Ramos (cell line): Measurements from ENCODE around the gene CEND1.

Source experiments
- in situ Hi-C: fragments of 300-500 bp; cut with MboI; formaldehyde crosslinking; loops from one replicate; pipeline ENCODE4 v1.14.3; 2022; ENCODE audit warnings: low sequenced_read_pairs; ENCODE audit not compliant: unreplicated experiment

CEND1 gene

GRCh38 chr11:827897-828192, 38.0 kb upstream of the CEND1 start, which contains the start of gene CRACR2B:
Gene CRACR2B (plus strand): TSS chr11:827919. CDS start chr11:828608, 689 bp downstream.
- in situ Hi-C loops = no loop called here

- in situ Hi-C loops = no loop called here
Observed at GRCh38 chr11:827146-827896, 37.4 kb upstream of the CEND1 start.

- in situ Hi-C loops = no loop called here
Observed at GRCh38 chr11:826836-827145, 36.9 kb upstream of the CEND1 start.

- in situ Hi-C loops = no loop called here
Observed at GRCh38 chr11:826227-826621, 36.3 kb upstream of the CEND1 start.

- in situ Hi-C loops = no loop called here
Observed at GRCh38 chr11:825366-826226, 35.7 kb upstream of the CEND1 start.

- in situ Hi-C loops = loop anchor here (25.0 kb wide), 1 partner anchor 1562 kb away; the partner anchor contains the start of gene CD81
Observed at GRCh38 chr11:824942-825341, 35.1 kb upstream of the CEND1 start.

- in situ Hi-C loops = loop anchor here (25.0 kb wide), 1 partner anchor 1563 kb away; the partner anchor contains the start of gene CD81
Observed at GRCh38 chr11:824292-824880, 34.5 kb upstream of the CEND1 start.

- in situ Hi-C loops = loop anchor here (25.0 kb wide), 1 partner anchor 1564 kb away; the partner anchor contains the start of gene CD81
Observed at GRCh38 chr11:823441-824291, 33.8 kb upstream of the CEND1 start.

GRCh38 chr11:821512-822371, 31.9 kb upstream of the CEND1 start:
- in situ Hi-C loops = loop anchor here (25.0 kb wide), 1 partner anchor 1566 kb away; the partner anchor contains the start of gene CD81

- in situ Hi-C loops = loop anchor here (25.0 kb wide), 1 partner anchor 1566 kb away; the partner anchor contains the start of gene CD81
Observed at GRCh38 chr11:820655-821511, 31.0 kb upstream of the CEND1 start.

- in situ Hi-C loops = loop anchor here (25.0 kb wide), 1 partner anchor 1567 kb away; the partner anchor contains the start of gene CD81
Observed at GRCh38 chr11:819943-820649, 30.2 kb upstream of the CEND1 start.

GRCh38 chr11:819129-819931, 29.4 kb upstream of the CEND1 start:
- in situ Hi-C loops = loop anchor here (25.0 kb wide), 1 partner anchor 1568 kb away; the partner anchor contains the start of gene CD81

GRCh38 chr11:818396-819128, 28.7 kb upstream of the CEND1 start, which contains the start of gene PNPLA2:
Gene PNPLA2 (plus strand): TSS chr11:818914. CDS start chr11:819719, 805 bp downstream.
- in situ Hi-C loops = loop anchor here (25.0 kb wide), 1 partner anchor 1569 kb away; the partner anchor contains the start of gene CD81

GRCh38 chr11:816433-816779, 26.5 kb upstream of the CEND1 start:
- in situ Hi-C loops = loop anchor here (25.0 kb wide), 1 partner anchor 1571 kb away; the partner anchor contains the start of gene CD81

- in situ Hi-C loops = loop anchor here (25.0 kb wide), 1 partner anchor 1571 kb away; the partner anchor contains the start of gene CD81
Observed at GRCh38 chr11:815675-816432, 26.0 kb upstream of the CEND1 start.
